PC-3 (cell line): ENCODE data around the gene SRGAP3. TPM values are rescaled to one million over a fixed set of nuclear protein-coding genes. Genes with fewer than 3 reads are reported as not detected.

Experiments
- ATAC-seq: fragments of 200-7000 bp; cut with Tn5 transposase; 2 replicates; pipeline ENCODE4 v1.9.1; 2020; ENCODE audit warnings: mild to moderate bottlenecking, moderate library complexity
- BruUV-seq: library from RNA; stranded (reverse); fragments of 400-500 nt; replicated peaks from 2 replicates; lab custom pipeline; 2021; lab: Mats Ljungman, UMichigan
- CTCF ChIA-PET: fragments of 300-600 bp; sonication (Branson Sonifier 250); formaldehyde crosslinking; loops from one replicate; lab custom pipeline; 2022; ENCODE audit warnings: antibody characterized with exemption; lab: Charles Lee
- POLR2A ChIA-PET: fragments of 300-600 bp; sonication (Branson Sonifier 250); formaldehyde crosslinking; loops from one replicate; lab custom pipeline; 2022; ENCODE audit warnings: antibody characterized with exemption; ENCODE audit not compliant: unreplicated experiment; lab: Charles Lee
- DNase-seq: peaks from one replicate; pipeline ENCODE4 v3.0.0-alpha.2; 2015
- H2AFZ ChIP-seq: fragments of 300-600 bp; sonication (generic); 2 replicates; pipeline ENCODE4 v1.6.0; 2016; ENCODE audit warnings: antibody characterized with exemption, low read length
- H3F3A ChIP-seq: fragments of 300-600 bp; sonication (generic); one replicate; pipeline ENCODE4 v1.6.0; 2017; ENCODE audit warnings: antibody characterized with exemption, low read length, control low read depth, mild to moderate bottlenecking; ENCODE audit not compliant: unreplicated experiment
- H3K27ac ChIP-seq: fragments of 300-600 bp; sonication (generic); 2 replicates; pipeline ENCODE4 v1.5.1; 2016; ENCODE audit warnings: mild to moderate bottlenecking, low read length
- H3K27me3 ChIP-seq: fragments of 300-600 bp; sonication (generic); 2 replicates; pipeline ENCODE4 v1.6.1; 2016; ENCODE audit warnings: low read length, mixed read lengths
- H3K36me3 ChIP-seq: fragments of 300-600 bp; sonication (generic); 2 replicates; pipeline ENCODE4 v1.6.1; 2016; ENCODE audit warnings: low read depth, mixed run types, low read length, mixed read lengths
- H3K4me1 ChIP-seq: fragments of 300-600 bp; sonication (generic); 2 replicates; pipeline ENCODE4 v1.5.1; 2016; ENCODE audit warnings: low read length; ENCODE audit not compliant: insufficient read depth
- H3K4me2 ChIP-seq: fragments of 300-600 bp; sonication (generic); 2 replicates; pipeline ENCODE4 v1.6.0; 2016; ENCODE audit warnings: low read length
- H3K4me3 ChIP-seq: fragments of 300-600 bp; sonication (generic); 2 replicates; pipeline ENCODE4 v1.5.1; 2016; ENCODE audit warnings: mild to moderate bottlenecking, low read length, mixed read lengths
- H3K79me2 ChIP-seq: fragments of 300-600 bp; sonication (generic); 2 replicates; pipeline ENCODE4 v1.6.1; 2017; ENCODE audit warnings: low read length, mixed read lengths
- H3K9ac ChIP-seq: fragments of 300-600 bp; sonication (generic); 2 replicates; pipeline ENCODE4 v1.6.0; 2016; ENCODE audit warnings: mild to moderate bottlenecking, low read length
- H3K9me2 ChIP-seq: fragments of 300-600 bp; sonication (generic); replicated peaks from 2 replicates; pipeline ENCODE4 v1.6.1; 2016; ENCODE audit warnings: mixed run types, low read length, mixed read lengths
- H3K9me3 ChIP-seq: fragments of 300-600 bp; sonication (generic); 2 replicates; pipeline ENCODE4 v1.6.1; 2016; ENCODE audit warnings: low read length, mixed read lengths
- H4K20me1 ChIP-seq: fragments of 300-600 bp; sonication (generic); 2 replicates; pipeline ENCODE4 v1.6.1; 2016; ENCODE audit warnings: low read length, mixed read lengths
- CTCF ChIP-seq: fragments of 300-600 bp; sonication (generic); conservative IDR thresholded peaks from 2 replicates; pipeline ENCODE4 v1.5.1; 2017; ENCODE audit warnings: antibody characterized with exemption, low read depth, mild to moderate bottlenecking, low read length
- EZH2 ChIP-seq: fragments of 300-600 bp; sonication (generic); IDR thresholded peaks from one replicate; pipeline ENCODE4 v1.6.1; 2017; ENCODE audit warnings: antibody characterized with exemption, mild to moderate bottlenecking, low read length; ENCODE audit not compliant: unreplicated experiment
- EZH2phosphoT487 ChIP-seq: fragments of 300-600 bp; sonication (generic); IDR thresholded peaks from 2 replicates; pipeline ENCODE4 v1.6.1; 2018; ENCODE audit warnings: mild to moderate bottlenecking, antibody characterized with exemption, low read length, borderline replicate concordance
- intact Hi-C: fragments of 100-400 bp; cut with micrococcal nuclease; formaldehyde crosslinking; loops from 2 replicates; pipeline ENCODE4 v1.9.0; 2023
- total RNA-seq: library from RNA; depleted of rRNA; stranded (reverse); fragments of >200 nt; gene quantifications from 2 replicates; pipeline ENCODE4 v1.2.3, GENCODE V29; 2014

The SRGAP3 gene
- total RNA-seq, 1 experiment from 2014 or later = 7.5 TPM

GRCh38 chr3:9105421-9105820 is 144.0 kb downstream of the SRGAP3 start:
- H3K4me1 ChIP-seq = no peaks in the 10 kb centered on the region
- CTCF ChIA-PET = no interaction called here
- H3K9ac ChIP-seq = no peak overlapping the region
- H4K20me1 ChIP-seq = no peaks in the 10 kb centered on the region
- no peaks in the 10 kb centered on the region for H3F3A ChIP-seq
- no peaks in the 10 kb centered on the region for H3K27me3 ChIP-seq
- no peaks in the 10 kb centered on the region for H3K79me2 ChIP-seq
- TF ChIP-seq EZH2phosphoT487 = no peak
- TF ChIP-seq EZH2 = no peak
- TF ChIP-seq CTCF = no peak
- no peak overlapping the region for H3K27ac ChIP-seq
- H3K9me3 ChIP-seq = no peaks in the 10 kb centered on the region
- BruUV-seq = no TSS peak
- H2AFZ ChIP-seq = no peak overlapping the region
- POLR2A ChIA-PET = no interaction called here
- intact Hi-C loops = no loop called here
- H3K36me3 ChIP-seq = no peaks in the 10 kb centered on the region
- ATAC-seq = no peak
- no peak overlapping the region for H3K4me2 ChIP-seq
- DNase-seq = no peak
- no peak overlapping the region for H3K4me3 ChIP-seq
- H3K9me2 ChIP-seq = no peaks in the 10 kb centered on the region

- no peak overlapping the region for H2AFZ ChIP-seq
- CTCF ChIA-PET = no interaction called here
- H3K27ac ChIP-seq = no peak overlapping the region
- no peaks in the 10 kb centered on the region for H3K9me3 ChIP-seq
- intact Hi-C loops = no loop called here
- POLR2A ChIA-PET = no interaction called here
- H3K27me3 ChIP-seq = no peaks in the 10 kb centered on the region
- no peaks in the 10 kb centered on the region for H3K36me3 ChIP-seq
- H3K79me2 ChIP-seq = no peaks in the 10 kb centered on the region
- H3F3A ChIP-seq = no peaks in the 10 kb centered on the region
- TF ChIP-seq EZH2 = no peak
- TF ChIP-seq CTCF = no peak
- TF ChIP-seq EZH2phosphoT487 = no peak
- H3K4me2 ChIP-seq = no peak overlapping the region
- BruUV-seq = no TSS peak
- H3K4me3 ChIP-seq = no peak overlapping the region
- H3K9me2 ChIP-seq = no peaks in the 10 kb centered on the region
- H3K9ac ChIP-seq = no peak overlapping the region
- no peaks in the 10 kb centered on the region for H4K20me1 ChIP-seq
- 0 out of 2 replicates have a peak, but pooled peaks cover under 1% of the 10 kb centered on the region for H3K4me1 ChIP-seq
- ATAC-seq (no peak), DNase-seq (no peak)
These were observed 145.3 kb downstream of the SRGAP3 start for GRCh38 chr3:9104121-9104520.

- no peak overlapping the region for H2AFZ ChIP-seq
- H3K79me2 ChIP-seq = no peaks in the 10 kb centered on the region
- H4K20me1 ChIP-seq = no peaks in the 10 kb centered on the region
- no peaks in the 10 kb centered on the region for H3F3A ChIP-seq
- no peak for ATAC-seq
- no TSS peak for BruUV-seq
- intact Hi-C loops = no loop called here
- no peak overlapping the region for H3K27ac ChIP-seq
- ChIA-PET CTCF (no interaction called here), POLR2A (no interaction called here)
- no peaks in the 10 kb centered on the region for H3K36me3 ChIP-seq
- peak; percentile 12; the same call in 1 of the 2 replicates for TF ChIP-seq CTCF
- TF ChIP-seq EZH2 = no peak
- H3K27me3 ChIP-seq = no peaks in the 10 kb centered on the region
- no peak overlapping the region for H3K4me3 ChIP-seq
- DNase-seq = no peak
- H3K9me3 ChIP-seq = no peaks in the 10 kb centered on the region
- 0 out of 2 replicates have a peak, but pooled peaks cover 5% of the 10 kb centered on the region for H3K4me1 ChIP-seq
- H3K9ac ChIP-seq = no peak overlapping the region
- no peak overlapping the region for H3K4me2 ChIP-seq
- no peaks in the 10 kb centered on the region for H3K9me2 ChIP-seq
These were observed 147.0 kb downstream of the SRGAP3 start for GRCh38 chr3:9102240-9102981.
